Neural cell (in vitro differentiated cells): ENCODE measurements around the gene H1-8.

Experiments
- EP300 ChIP-seq: fragments of 450-650 bp; conservative IDR thresholded peaks from 2 replicates; pipeline ENCODE4 v1.6.1; 2014; ENCODE audit warnings: antibody characterized with exemption, mild to moderate bottlenecking, moderate library complexity; ENCODE audit not compliant: poor library complexity, severe bottlenecking
- POLR2AphosphoS5 ChIP-seq: IDR thresholded peaks from 2 replicates; pipeline ENCODE4 v1.6.1; 2012
- RAD21 ChIP-seq: fragments of 450-650 bp; conservative IDR thresholded peaks from 2 replicates; pipeline ENCODE4 v1.6.1; 2014; ENCODE audit warnings: antibody characterized with exemption, mild to moderate bottlenecking, moderate library complexity
- SMC3 ChIP-seq: fragments of 450-650 bp; conservative IDR thresholded peaks from 2 replicates; pipeline ENCODE4 v1.6.1; 2014; ENCODE audit warnings: antibody characterized with exemption, mild to moderate bottlenecking, moderate library complexity; ENCODE audit not compliant: poor library complexity
- TF ChIP-seq, protein P1 (sequence below): fragments of 450-650 bp; IDR thresholded peaks from 2 replicates; pipeline ENCODE4 v1.5.1; 2014; ENCODE audit warnings: antibody characterized with exemption, mild to moderate bottlenecking, moderate library complexity; ENCODE audit not compliant: poor library complexity, severe bottlenecking

DNA sequence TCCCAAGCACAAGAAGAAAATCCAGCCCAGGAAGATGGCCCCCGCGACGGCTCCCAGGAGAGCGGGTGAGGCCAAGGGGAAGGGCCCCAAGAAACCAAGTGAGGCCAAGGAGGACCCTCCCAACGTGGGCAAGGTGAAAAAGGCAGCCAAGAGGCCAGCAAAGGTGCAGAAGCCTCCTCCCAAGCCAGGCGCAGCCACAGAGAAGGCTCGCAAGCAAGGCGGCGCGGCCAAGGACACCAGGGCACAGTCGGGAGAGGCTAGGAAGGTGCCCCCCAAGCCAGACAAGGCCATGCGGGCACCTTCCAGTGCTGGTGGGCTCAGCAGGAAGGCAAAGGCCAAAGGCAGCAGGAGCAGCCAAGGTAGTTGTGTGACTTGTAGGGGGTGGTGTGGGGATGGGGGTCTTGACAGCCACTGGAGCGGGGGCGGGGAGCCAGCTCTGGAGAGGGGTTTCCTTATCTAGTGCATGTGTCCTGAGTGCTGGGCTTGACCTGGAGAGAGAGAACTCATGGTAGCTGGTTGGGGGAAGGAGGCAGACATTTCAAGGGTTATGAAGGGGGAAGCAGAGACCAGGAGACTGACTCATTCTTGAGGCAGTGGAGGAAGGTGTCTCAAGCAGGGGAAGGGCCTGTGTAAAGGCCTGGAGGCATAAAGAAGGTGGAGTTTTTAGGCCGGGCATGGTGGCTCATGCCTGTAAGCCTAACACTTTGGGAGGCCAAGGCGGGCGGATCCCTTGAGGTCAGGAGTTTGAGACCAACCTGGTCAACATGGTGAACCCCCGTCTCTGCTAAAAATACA lies 6.2 kb downstream of the H1-8 start:
- TF ChIP-seq, protein P1, sequence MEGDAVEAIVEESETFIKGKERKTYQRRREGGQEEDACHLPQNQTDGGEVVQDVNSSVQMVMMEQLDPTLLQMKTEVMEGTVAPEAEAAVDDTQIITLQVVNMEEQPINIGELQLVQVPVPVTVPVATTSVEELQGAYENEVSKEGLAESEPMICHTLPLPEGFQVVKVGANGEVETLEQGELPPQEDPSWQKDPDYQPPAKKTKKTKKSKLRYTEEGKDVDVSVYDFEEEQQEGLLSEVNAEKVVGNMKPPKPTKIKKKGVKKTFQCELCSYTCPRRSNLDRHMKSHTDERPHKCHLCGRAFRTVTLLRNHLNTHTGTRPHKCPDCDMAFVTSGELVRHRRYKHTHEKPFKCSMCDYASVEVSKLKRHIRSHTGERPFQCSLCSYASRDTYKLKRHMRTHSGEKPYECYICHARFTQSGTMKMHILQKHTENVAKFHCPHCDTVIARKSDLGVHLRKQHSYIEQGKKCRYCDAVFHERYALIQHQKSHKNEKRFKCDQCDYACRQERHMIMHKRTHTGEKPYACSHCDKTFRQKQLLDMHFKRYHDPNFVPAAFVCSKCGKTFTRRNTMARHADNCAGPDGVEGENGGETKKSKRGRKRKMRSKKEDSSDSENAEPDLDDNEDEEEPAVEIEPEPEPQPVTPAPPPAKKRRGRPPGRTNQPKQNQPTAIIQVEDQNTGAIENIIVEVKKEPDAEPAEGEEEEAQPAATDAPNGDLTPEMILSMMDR: no peak
- TF ChIP-seq SMC3 (no peak), EP300 (no peak), RAD21 (no peak), POLR2AphosphoS5 (no peak)
